HG03565 (cell line): Measurements from ENCODE around the gene SIRT6.
"Not testable (repeated sequence)": the region's sequence is repeated elsewhere in the genome, so short reads cannot be mapped to it uniquely, and the experiment has no call there.

ENCODE experiments used
- ATAC-seq: cut with Tn5 transposase; IDR thresholded peaks from one replicate; pipeline ENCODE4 v1.9.1; 2021; ENCODE audit warnings: mild to moderate bottlenecking, moderate library complexity; ENCODE audit not compliant: unreplicated experiment

Gene SIRT6

DNA sequence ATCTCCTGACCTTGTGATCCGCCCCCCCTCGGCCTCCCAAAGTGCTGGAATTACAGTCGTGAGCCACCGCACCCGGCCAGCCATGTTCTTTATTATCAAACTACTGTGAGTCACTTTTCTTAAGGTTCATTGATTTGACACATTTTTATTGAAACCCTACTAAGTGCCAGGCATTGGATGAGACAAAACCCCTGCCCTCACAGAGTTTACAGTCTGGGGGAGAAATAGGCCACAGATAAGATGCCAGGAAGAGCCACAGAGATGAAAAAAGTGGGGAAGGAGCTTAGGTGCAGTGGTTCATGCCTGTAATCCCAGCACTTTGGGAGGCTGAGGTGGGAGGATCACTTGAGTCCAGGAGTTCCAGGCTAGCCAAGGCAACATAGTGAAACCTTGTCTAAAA lies 43.9 kb downstream of the SIRT6 start:
- no peak for ATAC-seq

DNA sequence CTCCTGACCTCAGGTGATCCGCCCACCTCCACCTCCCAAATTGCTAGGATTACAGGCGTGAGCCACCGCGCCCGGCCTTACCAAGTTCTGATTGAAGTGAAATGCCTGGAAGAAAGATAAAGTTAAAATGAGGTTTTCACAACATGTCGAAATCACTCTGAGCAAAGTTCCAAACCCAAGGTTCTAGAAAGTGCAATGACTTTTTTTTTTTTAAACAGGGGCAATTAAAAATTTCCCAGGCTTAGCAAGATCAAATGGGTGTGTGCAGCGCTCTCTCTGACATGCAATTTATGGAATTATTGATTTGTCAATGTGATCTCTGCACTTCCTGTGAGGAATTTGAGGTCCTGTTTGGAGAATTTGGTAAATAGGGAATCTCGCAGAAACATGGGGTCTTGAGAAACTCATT lies 45.7 kb downstream of the SIRT6 start:
- ATAC-seq, result no peak

DNA sequence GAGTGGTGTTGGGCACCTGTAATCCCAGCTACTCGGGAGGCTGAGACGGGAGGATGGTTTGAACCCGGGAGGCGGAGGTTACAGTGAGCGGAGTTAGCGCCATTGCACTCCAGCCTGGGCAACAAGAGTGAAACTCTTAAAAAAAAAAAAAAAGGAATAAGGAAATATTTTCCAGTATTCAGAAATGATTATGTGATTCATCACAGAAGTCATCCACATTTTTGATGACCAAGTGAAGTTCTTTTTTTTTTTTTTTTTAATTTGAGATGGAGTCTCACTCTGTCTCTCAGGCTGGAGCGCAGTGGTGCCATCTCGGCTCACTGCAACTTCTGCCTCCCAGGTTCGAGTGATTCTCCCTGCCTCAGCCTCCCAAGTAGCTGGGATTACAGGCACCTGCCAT lies 47.0 kb downstream of the SIRT6 start:
- ATAC-seq, result not testable (repeated sequence)

DNA sequence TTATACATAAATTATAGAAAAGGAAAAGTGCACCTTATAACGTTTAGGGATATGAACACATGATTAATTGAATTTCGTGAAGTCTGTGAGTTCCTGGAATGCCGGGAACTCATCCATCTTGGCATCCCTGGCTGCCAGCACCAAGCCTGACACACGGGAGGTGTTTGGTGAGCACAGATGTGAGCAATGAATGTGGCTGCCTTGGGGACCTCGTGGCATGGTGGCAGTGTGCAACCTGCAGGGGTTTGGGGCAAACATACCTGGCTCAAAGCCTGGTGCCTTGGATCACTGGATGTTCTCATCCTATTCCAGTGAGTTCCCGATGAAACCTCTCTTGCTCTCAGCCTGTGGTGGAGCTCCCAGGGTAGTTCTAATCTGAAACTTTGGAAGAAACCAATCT lies 48.0 kb downstream of the SIRT6 start:
- ATAC-seq, result no peak

DNA sequence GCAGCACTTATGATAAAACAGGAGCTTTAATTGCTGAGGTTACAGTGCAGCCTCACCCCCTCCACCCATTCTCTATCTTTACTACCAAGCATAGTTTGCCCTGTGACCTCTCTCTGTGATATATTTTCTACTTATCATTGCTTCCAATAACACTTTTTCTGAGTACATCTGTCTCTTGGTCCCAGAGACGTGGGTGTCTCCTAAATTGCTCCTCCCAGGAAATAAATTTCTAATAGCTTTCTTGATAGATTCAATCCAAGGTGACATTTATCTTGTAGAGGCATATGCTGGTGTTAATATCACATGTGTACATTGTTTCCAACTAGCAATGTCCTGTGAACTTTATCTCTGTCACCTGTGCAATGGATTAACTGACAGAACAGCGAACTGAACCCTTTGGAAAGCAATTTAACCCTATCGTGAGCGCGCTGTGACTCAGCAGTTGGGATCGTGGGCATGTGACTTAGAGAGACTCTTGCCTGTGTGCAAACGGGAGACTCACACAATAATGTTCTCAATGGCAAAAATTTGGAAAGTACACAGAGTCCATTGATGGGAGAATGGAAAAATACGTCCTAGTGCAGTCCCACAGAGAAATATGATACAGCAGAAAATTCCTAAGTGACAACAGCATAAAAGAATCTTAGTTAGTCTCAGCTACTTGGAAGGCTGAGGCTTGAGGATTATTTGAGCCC lies 51.5 kb downstream of the SIRT6 start:
- ATAC-seq, result no peak

GRCh38 chr19:4129050-4129449 lies 53.3 kb downstream of the SIRT6 start:
- not testable (repeated sequence) for ATAC-seq

DNA sequence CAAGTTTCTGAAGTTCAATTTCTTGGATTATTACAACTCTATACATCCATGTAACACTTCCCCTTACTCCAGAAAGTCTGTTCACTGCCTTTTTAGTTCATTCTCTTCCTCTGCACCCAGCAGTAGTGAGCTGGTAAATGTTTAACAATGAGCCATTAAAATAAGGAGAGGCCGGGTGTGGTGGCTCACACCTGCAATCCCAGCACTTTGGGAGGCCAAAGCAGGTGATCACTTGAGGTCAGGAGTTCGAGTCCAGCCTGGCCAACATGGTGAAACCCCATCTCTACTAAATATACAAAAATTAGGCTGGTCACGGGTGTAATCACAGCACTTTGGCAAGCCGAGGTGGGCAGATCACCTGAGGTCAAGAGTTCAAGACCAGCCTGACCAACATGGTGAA lies 55.0 kb downstream of the SIRT6 start:
- ATAC-seq, result not testable (repeated sequence)

GRCh38 chr19:4124638-4125037 lies 57.7 kb downstream of the SIRT6 start:
- ATAC-seq, result no peak
